Subcutaneous adipose tissue (tissue), 4 donors: Measurements from ENCODE around the gene MOB1B. TPM values are rescaled to one million over a fixed set of nuclear protein-coding genes. Genes with fewer than 3 reads are reported as not detected.

ENCODE experiments used
- total RNA-seq, 4 donors: library from RNA; depleted of rRNA; stranded (reverse); fragments of >200 nt; gene quantifications; one replicate each; pipeline ENCODE4 v1.1.0, GENCODE V29; 2016
- TF ChIP-seq, protein P1 (sequence below): fragments of 450-650 bp; IDR thresholded peaks from one replicate; pipeline ENCODE4 v1.5.1; 2016; ENCODE audit warnings: low read depth, mild to moderate bottlenecking, control low read depth, antibody characterized with exemption, moderate library complexity

Gene MOB1B
- total RNA-seq, 4 donors from 2014 or later = 10.9 to 23.6 (median 18.8) TPM

DNA sequence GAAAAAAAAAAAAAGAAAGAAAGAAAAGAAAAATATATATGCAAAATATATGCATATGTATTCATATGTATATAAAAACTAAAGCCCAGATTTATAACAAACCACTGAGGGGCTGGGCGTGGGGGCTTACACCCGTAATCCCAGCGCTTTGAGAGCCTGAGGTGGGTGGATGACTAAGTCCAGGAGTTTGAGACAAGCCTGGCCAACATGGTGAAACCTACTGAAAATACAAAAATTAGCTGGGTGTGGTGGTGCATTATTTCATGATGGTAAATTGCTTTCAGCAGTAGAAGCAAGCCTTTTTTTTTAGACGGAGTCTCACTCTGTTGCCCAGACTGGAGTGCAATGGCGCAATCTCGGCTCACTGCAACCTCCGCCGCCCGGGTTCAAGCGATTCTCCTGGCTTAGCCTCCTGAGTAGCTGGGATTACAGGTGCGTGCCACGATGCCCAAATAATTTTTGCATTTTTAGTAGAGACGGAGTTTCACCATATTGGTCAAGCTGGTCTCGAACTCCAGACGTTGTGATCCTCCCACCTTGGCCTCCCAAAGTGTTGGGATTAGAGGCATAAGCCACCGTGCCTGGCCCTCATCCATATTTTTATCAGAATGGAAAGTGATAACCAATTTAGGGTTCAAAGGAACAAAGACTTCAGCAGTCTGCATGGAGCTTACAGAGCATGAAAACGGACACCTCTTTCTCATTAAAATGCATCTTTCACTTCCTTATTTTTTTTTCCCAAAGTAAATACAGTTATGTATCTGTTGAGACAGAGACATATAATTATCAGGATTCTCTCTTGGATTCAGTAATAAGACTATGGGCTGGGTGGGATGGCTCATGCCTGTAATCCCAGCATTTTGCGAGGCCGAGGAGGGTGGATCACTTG is 27.7 kb upstream of the MOB1B start:
- TF ChIP-seq, protein P1, sequence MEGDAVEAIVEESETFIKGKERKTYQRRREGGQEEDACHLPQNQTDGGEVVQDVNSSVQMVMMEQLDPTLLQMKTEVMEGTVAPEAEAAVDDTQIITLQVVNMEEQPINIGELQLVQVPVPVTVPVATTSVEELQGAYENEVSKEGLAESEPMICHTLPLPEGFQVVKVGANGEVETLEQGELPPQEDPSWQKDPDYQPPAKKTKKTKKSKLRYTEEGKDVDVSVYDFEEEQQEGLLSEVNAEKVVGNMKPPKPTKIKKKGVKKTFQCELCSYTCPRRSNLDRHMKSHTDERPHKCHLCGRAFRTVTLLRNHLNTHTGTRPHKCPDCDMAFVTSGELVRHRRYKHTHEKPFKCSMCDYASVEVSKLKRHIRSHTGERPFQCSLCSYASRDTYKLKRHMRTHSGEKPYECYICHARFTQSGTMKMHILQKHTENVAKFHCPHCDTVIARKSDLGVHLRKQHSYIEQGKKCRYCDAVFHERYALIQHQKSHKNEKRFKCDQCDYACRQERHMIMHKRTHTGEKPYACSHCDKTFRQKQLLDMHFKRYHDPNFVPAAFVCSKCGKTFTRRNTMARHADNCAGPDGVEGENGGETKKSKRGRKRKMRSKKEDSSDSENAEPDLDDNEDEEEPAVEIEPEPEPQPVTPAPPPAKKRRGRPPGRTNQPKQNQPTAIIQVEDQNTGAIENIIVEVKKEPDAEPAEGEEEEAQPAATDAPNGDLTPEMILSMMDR = no peak

DNA sequence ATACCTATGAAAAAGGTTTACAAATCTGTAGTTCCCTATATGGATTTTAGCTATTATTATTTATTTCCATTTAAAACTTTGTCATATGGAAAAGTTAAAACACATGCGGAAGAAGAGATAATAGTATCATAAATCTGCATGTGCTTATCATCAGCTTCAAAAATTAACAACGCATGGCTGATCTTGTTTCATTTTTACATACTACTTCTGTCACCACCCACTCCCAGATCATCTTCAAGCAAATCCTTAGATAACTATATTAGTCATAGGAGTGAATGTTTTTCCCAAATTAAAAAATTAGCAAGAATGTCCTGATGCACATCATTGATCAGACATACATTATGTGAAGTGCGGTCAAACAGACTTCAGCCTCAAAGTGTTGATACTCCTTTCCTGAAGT is 24.6 kb upstream of the MOB1B start:
- TF ChIP-seq, protein P1 = no peak

DNA sequence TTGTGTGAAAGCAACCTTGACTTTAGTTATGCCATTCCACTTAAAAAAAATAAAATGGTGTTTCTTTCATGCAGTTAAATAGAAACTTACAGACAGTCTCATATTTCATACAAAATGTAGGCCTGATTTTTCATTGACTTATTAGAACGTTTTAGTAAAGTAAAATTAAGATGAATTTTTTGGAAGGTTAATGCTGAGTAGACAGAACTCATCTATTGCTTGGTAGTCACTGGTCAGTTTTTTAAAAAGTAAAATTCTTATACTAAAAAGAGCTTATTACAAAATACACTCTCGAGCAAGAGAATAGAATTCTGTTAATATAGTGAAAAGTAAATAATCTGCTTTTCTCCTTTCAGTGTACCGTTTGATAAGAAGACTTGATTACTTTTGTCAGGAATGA is 21.4 kb upstream of the MOB1B start:
- TF ChIP-seq, protein P1 = no peak

DNA sequence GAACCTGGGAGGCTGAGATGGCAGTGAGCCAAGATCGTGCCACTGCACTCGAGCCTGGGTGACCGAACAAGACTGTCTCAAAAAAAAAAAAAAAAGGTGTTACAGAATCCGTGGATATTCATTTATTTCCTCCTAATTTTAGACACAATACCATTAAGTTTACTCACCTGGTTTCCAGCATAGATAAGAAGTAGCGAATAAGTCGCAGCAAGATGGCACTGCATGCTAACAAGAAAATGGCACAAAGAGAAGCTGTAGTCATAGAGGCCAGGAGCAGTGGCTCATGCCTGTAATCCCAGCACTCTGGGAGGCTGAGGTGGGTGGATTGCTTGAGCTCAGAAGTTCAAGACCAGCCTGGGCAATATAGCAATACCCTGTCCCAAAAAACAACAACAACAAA is 17.0 kb upstream of the MOB1B start:
- TF ChIP-seq, protein P1 = no peak

DNA sequence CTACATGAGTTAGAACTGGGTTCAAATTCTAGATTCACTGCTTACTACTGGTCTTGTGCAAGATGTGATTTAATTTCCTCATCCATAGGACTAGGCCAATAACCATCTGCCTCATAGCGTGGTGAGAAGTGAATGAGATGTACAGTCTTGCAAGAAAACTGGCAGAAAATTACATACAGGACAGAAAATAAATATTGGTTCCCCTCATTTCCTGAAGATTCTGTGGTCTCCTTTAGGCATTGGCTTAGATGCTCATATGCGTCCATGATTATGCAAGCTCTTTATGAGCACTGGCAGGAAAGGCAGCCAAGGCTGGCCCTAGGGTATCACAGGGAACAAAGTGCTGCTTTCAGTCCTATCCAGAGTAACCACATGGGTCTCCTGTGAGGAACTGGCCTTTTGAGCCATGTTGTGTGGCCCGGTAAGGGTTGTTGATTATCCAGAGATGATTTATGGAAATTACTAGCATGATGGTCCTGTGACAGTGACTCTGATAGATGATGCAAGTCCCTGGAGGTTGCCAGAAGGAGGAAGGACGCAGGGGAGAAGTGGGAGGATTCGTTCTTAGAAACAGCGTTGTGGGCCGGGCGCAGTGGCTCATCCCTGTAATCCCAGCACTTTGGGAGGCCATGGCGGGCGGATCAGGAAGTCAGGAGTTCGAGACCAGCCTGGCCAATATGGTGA is 9.9 kb upstream of the MOB1B start:
- TF ChIP-seq, protein P1 = no peak

DNA sequence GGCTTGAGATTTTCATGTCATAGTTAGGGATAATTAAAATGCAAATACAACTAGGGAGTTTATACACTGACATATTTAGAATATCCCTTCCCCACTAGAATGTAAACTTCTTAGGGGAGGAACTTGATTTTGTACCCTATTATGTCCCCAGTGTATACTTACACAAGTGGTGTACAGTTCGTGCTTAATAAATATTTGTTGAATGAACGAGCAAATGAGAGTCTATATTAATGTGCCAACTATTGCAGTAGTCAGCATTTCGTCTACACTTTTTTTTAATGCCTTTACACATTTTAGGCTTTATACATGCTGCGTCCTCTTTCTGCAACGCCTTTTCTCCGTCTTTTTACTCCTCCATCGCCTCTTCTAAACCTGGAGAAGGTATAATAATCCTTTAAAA is 8.4 kb upstream of the MOB1B start:
- TF ChIP-seq, protein P1 = no peak

DNA sequence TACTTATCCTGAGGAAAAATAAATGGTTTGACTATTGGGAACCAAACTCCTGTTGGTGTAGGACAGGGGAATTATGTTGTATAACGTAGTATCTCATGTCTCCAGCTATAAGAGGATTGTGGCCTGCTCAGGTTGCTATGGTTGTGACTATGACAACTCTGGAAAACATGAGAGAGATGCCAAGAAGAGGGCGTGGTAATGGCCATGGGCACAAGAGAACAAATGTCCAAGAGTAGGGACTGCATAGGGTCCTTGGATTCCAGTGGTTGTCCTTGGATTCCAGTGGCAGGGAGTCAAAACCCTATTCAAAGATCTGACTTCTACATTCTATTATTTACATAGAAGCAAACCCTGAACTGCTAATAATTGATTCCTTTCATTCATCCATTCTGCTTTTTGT is 6.8 kb upstream of the MOB1B start:
- TF ChIP-seq, protein P1 = no peak
